ENCODE results near the gene CD300C. TPM values are rescaled to one million over a fixed set of nuclear protein-coding genes. Genes with fewer than 3 reads are reported as not detected.
"Not testable (repeated sequence)": the region's sequence is repeated elsewhere in the genome, so short reads cannot be mapped to it uniquely, and the experiment has no call there.

The CD300C gene
- total RNA-seq, 1 donor from 2014 or later = not detected

DNA sequence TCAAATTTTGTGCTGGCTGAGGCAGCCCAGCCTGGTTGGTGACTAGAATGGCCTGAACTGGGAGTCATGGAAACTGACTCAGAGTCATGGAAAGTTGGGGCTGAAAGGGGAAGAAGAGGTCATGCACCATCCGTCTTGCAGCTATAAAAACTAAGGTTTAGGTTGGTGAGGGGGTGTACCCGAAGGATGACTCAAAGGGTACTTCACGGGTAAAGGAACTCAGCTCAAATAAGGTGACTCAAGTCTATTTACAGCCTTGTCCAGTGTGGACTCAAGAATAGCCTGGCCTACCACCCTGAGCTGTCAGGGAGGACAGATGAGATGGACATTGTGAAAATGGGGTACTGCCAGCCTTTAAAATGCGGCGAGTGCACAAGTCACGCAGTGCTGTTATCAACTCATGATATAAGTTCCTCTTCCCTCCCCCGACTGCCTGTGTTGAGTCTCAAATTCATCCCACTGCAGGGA is 33.3 kb downstream of the CD300C start:
- intact Hi-C loops (cut with DNase I) = no loop called here
- DNase-seq (ENCODE audit: extremely low spot score in 2 of 2) = peak in 1 of 2 donors; percentile 74
- Histone ChIP-seq H3K4me1 (no peaks in the 10 kb centered on the region), H3K4me3 (no peak overlapping the region), H3K27ac (no peak overlapping the region), H3K9me3 (no peaks in the 10 kb centered on the region), H3K27me3 (no peaks in the 10 kb centered on the region), H3K36me3 (no peaks in the 10 kb centered on the region)
- TF ChIP-seq POLR2A (IDR thresholded peaks at IDR 0.05) (no peak), POLR2AphosphoS5 (IDR thresholded peaks at IDR 0.05; ENCODE audit: insufficient read depth in 1 of 2, low read depth in 1 of 2) (no peak)
- TF ChIP-seq, protein P1, sequence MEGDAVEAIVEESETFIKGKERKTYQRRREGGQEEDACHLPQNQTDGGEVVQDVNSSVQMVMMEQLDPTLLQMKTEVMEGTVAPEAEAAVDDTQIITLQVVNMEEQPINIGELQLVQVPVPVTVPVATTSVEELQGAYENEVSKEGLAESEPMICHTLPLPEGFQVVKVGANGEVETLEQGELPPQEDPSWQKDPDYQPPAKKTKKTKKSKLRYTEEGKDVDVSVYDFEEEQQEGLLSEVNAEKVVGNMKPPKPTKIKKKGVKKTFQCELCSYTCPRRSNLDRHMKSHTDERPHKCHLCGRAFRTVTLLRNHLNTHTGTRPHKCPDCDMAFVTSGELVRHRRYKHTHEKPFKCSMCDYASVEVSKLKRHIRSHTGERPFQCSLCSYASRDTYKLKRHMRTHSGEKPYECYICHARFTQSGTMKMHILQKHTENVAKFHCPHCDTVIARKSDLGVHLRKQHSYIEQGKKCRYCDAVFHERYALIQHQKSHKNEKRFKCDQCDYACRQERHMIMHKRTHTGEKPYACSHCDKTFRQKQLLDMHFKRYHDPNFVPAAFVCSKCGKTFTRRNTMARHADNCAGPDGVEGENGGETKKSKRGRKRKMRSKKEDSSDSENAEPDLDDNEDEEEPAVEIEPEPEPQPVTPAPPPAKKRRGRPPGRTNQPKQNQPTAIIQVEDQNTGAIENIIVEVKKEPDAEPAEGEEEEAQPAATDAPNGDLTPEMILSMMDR (IDR thresholded peaks at IDR 0.05) = no peak

DNA sequence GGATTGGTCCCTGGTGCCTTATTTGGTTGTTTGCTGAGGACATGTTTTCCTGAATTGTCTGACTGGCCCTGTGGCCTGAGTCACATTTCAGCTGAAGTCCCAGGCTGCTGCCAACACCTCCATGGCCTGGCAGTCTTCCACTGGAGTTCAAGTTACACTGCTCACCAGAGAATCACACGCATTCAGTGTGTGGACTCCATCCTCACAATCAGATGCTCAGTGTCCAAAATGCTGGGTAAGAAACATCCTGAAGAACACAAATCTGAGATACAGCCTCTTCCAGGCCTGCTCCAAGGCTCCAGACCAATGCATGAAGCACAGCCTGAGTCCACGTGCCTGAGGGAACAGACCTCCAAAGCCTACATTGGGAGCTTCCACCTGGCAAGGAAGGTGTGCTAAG is 33.9 kb downstream of the CD300C start:
- peak in 1 of 2 donors; percentile 52 for DNase-seq (ENCODE audit: extremely low spot score in 2 of 2)
- H3K9me3 ChIP-seq = no peaks in the 10 kb centered on the region
- intact Hi-C loops (cut with DNase I) = no loop called here
- no peaks in the 10 kb centered on the region for H3K36me3 ChIP-seq
- H3K4me3 ChIP-seq = no peak overlapping the region
- no peak overlapping the region for H3K27ac ChIP-seq
- no peaks in the 10 kb centered on the region for H3K27me3 ChIP-seq
- no peaks in the 10 kb centered on the region for H3K4me1 ChIP-seq
- TF ChIP-seq POLR2AphosphoS5 (IDR thresholded peaks at IDR 0.05; ENCODE audit: insufficient read depth in 1 of 2, low read depth in 1 of 2) = no peak
- no peak for TF ChIP-seq POLR2A (IDR thresholded peaks at IDR 0.05)
- TF ChIP-seq, protein P1 (IDR thresholded peaks at IDR 0.05) = no peak

DNA sequence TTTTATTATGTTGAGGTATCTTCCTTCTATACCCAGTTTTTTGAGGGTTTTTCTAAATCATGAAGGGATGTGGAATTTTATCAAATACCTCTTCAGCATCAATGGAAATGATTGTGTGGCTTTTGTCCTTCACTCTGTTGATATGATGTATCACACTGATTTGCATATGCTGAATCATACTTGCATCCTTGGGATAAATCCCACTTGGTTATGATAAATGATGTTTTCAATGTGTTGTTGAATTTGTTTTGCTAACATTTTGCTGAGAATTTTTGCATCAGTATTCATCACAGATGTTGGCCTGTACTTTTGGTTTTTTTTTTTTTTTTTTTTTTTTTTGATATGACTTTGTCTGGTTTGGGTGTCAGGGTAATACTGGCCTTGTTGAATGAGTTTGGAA is 37.8 kb downstream of the CD300C start:
- no peak for DNase-seq (ENCODE audit: extremely low spot score in 2 of 2)
- intact Hi-C loops (cut with DNase I) = no loop called here
- Histone ChIP-seq H3K9me3 (no peaks in the 10 kb centered on the region), H3K4me3 (no peak overlapping the region), H3K4me1 (no peaks in the 10 kb centered on the region), H3K27me3 (no peaks in the 10 kb centered on the region), H3K36me3 (no peaks in the 10 kb centered on the region), H3K27ac (no peak overlapping the region)
- no peak for TF ChIP-seq POLR2AphosphoS5 (IDR thresholded peaks at IDR 0.05; ENCODE audit: insufficient read depth in 1 of 2, low read depth in 1 of 2)
- no peak for TF ChIP-seq POLR2A (IDR thresholded peaks at IDR 0.05)
- TF ChIP-seq, protein P1 (IDR thresholded peaks at IDR 0.05) = no peak

DNA sequence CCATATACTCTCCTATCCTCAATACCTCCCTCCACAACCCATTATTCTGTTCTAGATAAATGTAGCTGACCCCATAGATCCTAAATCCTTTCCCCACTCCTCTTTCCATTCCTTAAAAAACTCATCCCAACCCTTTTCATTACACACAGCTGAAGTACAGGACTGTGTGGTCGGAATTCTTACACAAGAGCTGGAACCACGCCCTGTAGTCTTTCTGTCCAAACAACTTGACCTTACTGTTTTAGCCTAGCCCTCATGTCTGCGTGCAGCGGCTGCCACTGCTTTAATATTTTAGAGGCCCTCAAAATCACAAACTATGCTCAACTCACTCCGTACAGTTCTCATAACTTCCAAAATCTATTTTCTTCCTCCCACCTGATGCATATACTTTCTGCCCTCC is 42.0 kb downstream of the CD300C start:
- H3K27ac ChIP-seq; H3K4me1 ChIP-seq; intact Hi-C loops (cut with DNase I); H3K27me3 ChIP-seq; DNase-seq (ENCODE audit: extremely low spot score in 2 of 2); H3K9me3 ChIP-seq; H3K4me3 ChIP-seq; H3K36me3 ChIP-seq: not testable (repeated sequence)

DNA sequence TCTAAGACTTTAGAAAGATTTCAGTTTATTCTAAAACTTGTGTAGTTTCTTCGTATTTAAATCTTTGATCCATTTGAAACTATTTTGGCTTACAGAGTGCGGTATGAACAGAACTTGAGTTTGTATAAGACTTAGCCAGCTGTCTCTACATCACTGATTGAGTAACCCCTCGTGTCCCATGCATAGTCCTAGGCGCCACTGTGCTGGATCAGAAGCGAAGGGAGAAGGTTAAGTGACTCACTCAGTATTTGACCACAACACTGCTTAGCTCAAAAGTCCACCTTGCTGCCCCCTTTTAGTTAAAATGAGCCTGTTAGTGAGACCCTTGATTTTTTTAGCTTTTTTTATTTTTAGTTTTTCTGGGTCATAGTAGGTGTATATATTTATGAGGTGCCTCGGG is 43.1 kb downstream of the CD300C start:
- no peak overlapping the region for H3K27ac ChIP-seq
- no peak overlapping the region for H3K4me3 ChIP-seq
- no peak for DNase-seq (ENCODE audit: extremely low spot score in 2 of 2)
- no peaks in the 10 kb centered on the region for H3K9me3 ChIP-seq
- H3K4me1 ChIP-seq = no peaks in the 10 kb centered on the region
- no peaks in the 10 kb centered on the region for H3K27me3 ChIP-seq
- H3K36me3 ChIP-seq = no peaks in the 10 kb centered on the region
- intact Hi-C loops (cut with DNase I) = no loop called here
- TF ChIP-seq POLR2A (IDR thresholded peaks at IDR 0.05) (no peak), POLR2AphosphoS5 (IDR thresholded peaks at IDR 0.05; ENCODE audit: insufficient read depth in 1 of 2, low read depth in 1 of 2) (no peak)
- TF ChIP-seq, protein P1 (IDR thresholded peaks at IDR 0.05) = no peak

Data from vagina (tissue), 2 donors.